Astrocyte (in vitro differentiated cells and primary cell): ENCODE measurements around the gene PLEKHG2. TPM values are rescaled to one million over a fixed set of nuclear protein-coding genes. Genes with fewer than 3 reads are reported as not detected.

Experiments
- DNase-seq: peaks from one replicate; pipeline ENCODE4 v3.0.0-alpha.2; 2010; ENCODE audit warnings: low read depth
- FAIRE-seq: peaks from 2 replicates; lab custom pipeline; 2011; peaks lifted over from hg19 to GRCh38; lab: Jason Lieb, UNC
- H2AFZ ChIP-seq: 2 replicates; pipeline ENCODE4 v1.6.0; 2012; ENCODE audit warnings: low read depth, low read length, inconsistent platforms
- H3K27ac ChIP-seq: 2 replicates; pipeline ENCODE4 v1.5.1; 2011; ENCODE audit warnings: low read depth, low read length, inconsistent platforms
- H3K27me3 ChIP-seq: 2 replicates; pipeline ENCODE4 v1.6.0; 2011; ENCODE audit warnings: low read length, inconsistent platforms; ENCODE audit not compliant: insufficient read depth
- H3K36me3 ChIP-seq: 2 replicates; pipeline ENCODE4 v1.5.1; 2011; ENCODE audit warnings: low read length, inconsistent platforms; ENCODE audit not compliant: insufficient read depth
- H3K4me1 ChIP-seq: 2 replicates; pipeline ENCODE4 v1.5.1; 2011; ENCODE audit warnings: low read length, inconsistent platforms; ENCODE audit not compliant: insufficient read depth
- H3K4me2 ChIP-seq: 2 replicates; pipeline ENCODE4 v1.6.0; 2012; ENCODE audit warnings: low read length, inconsistent platforms
- H3K4me3 ChIP-seq: 2 replicates; pipeline ENCODE4 v1.5.1; 2011; ENCODE audit warnings: low read depth, mild to moderate bottlenecking, low read length, inconsistent platforms; ENCODE audit not compliant: insufficient read depth
- H3K79me2 ChIP-seq: 2 replicates; pipeline ENCODE4 v1.6.0; 2012; ENCODE audit warnings: mild to moderate bottlenecking, low read length, inconsistent platforms; ENCODE audit not compliant: insufficient read depth
- H3K9ac ChIP-seq: 2 replicates; pipeline ENCODE4 v1.6.0; 2012; ENCODE audit warnings: mild to moderate bottlenecking, low read length, inconsistent platforms
- H3K9me3 ChIP-seq: 2 replicates; pipeline ENCODE4 v1.5.1; 2012; ENCODE audit warnings: low read depth, mild to moderate bottlenecking, low read length, inconsistent platforms; ENCODE audit not compliant: insufficient read depth
- H4K20me1 ChIP-seq: 2 replicates; pipeline ENCODE4 v1.6.0; 2012; ENCODE audit warnings: low read length, inconsistent platforms; ENCODE audit not compliant: insufficient read depth
- H3K27ac Mint-ChIP-seq: one replicate; pipeline ENCODE4 v1.8.0; 2021; ENCODE audit warnings: mild to moderate bottlenecking, mixed read lengths; ENCODE audit not compliant: unreplicated experiment
- H3K27me3 Mint-ChIP-seq: one replicate; pipeline ENCODE4 v1.8.0; 2021; ENCODE audit warnings: low read depth, mixed read lengths; ENCODE audit not compliant: unreplicated experiment
- H3K36me3 Mint-ChIP-seq: one replicate; pipeline ENCODE4 v1.8.0; 2021; ENCODE audit warnings: low read depth, mixed read lengths; ENCODE audit not compliant: unreplicated experiment
- H3K4me1 Mint-ChIP-seq: one replicate; pipeline ENCODE4 v1.8.0; 2021; ENCODE audit warnings: low read depth, mixed read lengths; ENCODE audit not compliant: unreplicated experiment
- H3K4me3 Mint-ChIP-seq: one replicate; pipeline ENCODE4 v1.8.0; 2021; ENCODE audit warnings: mild to moderate bottlenecking, moderate library complexity, mixed read lengths; ENCODE audit not compliant: unreplicated experiment
- H3K9me3 Mint-ChIP-seq: one replicate; pipeline ENCODE4 v1.8.0; 2021; ENCODE audit warnings: mild to moderate bottlenecking, mixed read lengths; ENCODE audit not compliant: unreplicated experiment
- EZH2 ChIP-seq: IDR thresholded peaks from 2 replicates; pipeline ENCODE4 v1.6.1; 2012; ENCODE audit warnings: mild to moderate bottlenecking, low read length, inconsistent platforms; ENCODE audit not compliant: insufficient read depth
- total RNA-seq: library from RNA; stranded (reverse); gene quantifications from 2 replicates; pipeline ENCODE4 v1.2.1, GENCODE V29; 2021
- TF ChIP-seq, protein P1 (sequence below): IDR thresholded peaks from 2 replicates; pipeline ENCODE4 v1.5.1; 2011; ENCODE audit warnings: low read depth, mild to moderate bottlenecking, inconsistent platforms, low read length, moderate library complexity; ENCODE audit not compliant: insufficient read depth

The PLEKHG2 gene
- total RNA-seq, 1 donor from 2014 or later = 102 TPM

DNA sequence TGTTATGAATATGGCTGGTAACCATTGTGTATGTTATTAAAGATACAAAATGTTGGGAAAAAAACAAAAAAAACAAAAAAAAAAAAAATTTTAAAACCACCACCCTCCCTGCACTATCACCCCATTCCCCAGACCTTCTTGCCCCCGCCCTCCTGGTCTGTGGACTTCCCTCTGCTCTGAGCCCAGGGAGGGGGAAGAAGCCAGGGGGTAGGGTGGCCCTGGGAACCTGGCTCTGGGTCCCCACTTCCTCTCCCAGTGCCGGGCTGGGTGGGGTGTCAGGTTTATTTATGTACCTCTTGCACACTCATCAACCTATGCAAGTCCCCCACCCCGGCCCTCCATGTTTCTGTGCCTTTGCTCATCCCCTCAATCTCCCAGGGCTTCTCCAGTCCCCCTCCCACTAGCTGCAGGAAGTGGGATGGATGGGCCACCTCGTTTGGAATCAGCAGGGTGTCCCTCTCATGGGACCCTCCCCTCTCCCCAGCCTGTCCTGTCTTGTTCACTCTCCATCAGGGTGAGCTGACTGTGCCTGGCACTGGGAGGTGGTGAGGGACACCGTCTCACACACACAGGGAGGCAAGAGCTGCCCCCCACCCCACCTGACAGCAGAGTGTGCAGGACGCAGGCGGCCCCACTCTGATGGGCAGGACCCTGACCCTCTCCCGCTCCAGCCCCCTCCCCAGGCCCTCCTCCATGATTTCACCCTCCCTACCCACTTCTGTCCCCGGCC is 27.5 kb upstream of the PLEKHG2 start:
- H3K4me2 ChIP-seq = no peak overlapping the region
- no peak overlapping the region for H3K4me3 ChIP-seq
- DNase-seq (no peak), FAIRE-seq (no peak)
- H3K36me3 ChIP-seq = peaks cover 35% of the 10 kb centered on the region
- H3K9ac ChIP-seq = no peak overlapping the region
- H3K27ac ChIP-seq = no peak overlapping the region
- peaks cover 21% of the 10 kb centered on the region for H3K4me1 Mint-ChIP-seq
- H3K79me2 ChIP-seq = peaks cover 18% of the 10 kb centered on the region
- TF ChIP-seq EZH2 = no peak
- TF ChIP-seq, protein P1, sequence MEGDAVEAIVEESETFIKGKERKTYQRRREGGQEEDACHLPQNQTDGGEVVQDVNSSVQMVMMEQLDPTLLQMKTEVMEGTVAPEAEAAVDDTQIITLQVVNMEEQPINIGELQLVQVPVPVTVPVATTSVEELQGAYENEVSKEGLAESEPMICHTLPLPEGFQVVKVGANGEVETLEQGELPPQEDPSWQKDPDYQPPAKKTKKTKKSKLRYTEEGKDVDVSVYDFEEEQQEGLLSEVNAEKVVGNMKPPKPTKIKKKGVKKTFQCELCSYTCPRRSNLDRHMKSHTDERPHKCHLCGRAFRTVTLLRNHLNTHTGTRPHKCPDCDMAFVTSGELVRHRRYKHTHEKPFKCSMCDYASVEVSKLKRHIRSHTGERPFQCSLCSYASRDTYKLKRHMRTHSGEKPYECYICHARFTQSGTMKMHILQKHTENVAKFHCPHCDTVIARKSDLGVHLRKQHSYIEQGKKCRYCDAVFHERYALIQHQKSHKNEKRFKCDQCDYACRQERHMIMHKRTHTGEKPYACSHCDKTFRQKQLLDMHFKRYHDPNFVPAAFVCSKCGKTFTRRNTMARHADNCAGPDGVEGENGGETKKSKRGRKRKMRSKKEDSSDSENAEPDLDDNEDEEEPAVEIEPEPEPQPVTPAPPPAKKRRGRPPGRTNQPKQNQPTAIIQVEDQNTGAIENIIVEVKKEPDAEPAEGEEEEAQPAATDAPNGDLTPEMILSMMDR = no peak
- peak overlapping the region; percentile 34 for H3K27ac Mint-ChIP-seq
- no peak overlapping the region for H3K4me3 Mint-ChIP-seq
- H3K9me3 ChIP-seq = no peaks in the 10 kb centered on the region
- H2AFZ ChIP-seq = no peak overlapping the region
- H3K4me1 ChIP-seq = peaks cover 5% of the 10 kb centered on the region
- no peaks in the 10 kb centered on the region for H3K27me3 ChIP-seq
- H4K20me1 ChIP-seq = peaks cover 11% of the 10 kb centered on the region
- no peaks in the 10 kb centered on the region for H3K9me3 Mint-ChIP-seq
- H3K27me3 Mint-ChIP-seq = no peaks in the 10 kb centered on the region
- H3K36me3 Mint-ChIP-seq = peaks cover 23% of the 10 kb centered on the region

DNA sequence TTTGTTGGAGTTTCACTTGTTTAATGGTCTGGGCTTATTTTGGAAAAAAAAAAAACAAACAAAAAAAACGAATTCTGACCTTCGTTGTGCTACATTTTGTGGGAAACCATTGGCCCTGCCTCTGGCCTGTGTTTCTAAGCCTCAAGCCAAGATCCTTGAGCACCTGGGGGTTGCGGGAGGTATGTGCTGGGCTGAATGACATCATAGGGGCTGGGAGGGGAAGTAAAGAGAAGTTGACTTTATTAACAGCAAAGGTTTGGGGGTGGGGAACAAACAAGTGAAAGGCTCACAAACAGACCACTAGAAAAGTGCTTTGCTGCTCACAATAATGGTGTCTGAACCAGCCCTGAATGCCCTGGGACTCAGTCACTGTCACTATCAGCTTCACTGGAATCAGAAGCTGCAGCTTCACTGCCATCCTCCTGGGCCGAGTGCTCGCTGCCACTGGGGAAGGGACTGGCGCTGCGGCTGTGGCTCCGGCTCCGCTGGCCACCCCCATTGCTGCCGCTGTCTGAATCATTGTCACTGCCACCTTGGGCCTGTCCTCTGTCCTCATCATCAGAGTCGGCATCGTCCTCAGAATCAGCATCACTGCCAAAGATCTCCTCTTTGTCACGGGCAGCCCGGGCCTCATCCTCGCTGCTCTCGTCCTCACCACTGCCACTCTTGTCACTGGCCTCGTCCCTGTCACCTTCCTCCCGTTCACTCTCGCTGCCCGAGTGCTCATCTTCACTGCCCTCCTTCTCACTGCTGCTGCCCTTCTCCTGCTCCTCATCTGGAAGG is 26.6 kb upstream of the PLEKHG2 start:
- Mint-ChIP-seq H3K36me3 (peaks cover 23% of the 10 kb centered on the region), H3K9me3 (no peaks in the 10 kb centered on the region), H3K27ac (peak overlapping the region; percentile 47), H3K4me1 (peaks cover 21% of the 10 kb centered on the region), H3K4me3 (no peak overlapping the region), H3K27me3 (no peaks in the 10 kb centered on the region)
- H3K9me3 ChIP-seq = no peaks in the 10 kb centered on the region
- peaks cover 31% of the 10 kb centered on the region for H3K36me3 ChIP-seq
- FAIRE-seq (no peak), DNase-seq (no peak)
- H3K27ac ChIP-seq = no peak overlapping the region
- no peak overlapping the region for H2AFZ ChIP-seq
- H3K79me2 ChIP-seq = peaks cover 25% of the 10 kb centered on the region
- H4K20me1 ChIP-seq = peaks cover 11% of the 10 kb centered on the region
- H3K27me3 ChIP-seq = no peaks in the 10 kb centered on the region
- H3K4me1 ChIP-seq = peaks cover 11% of the 10 kb centered on the region
- no peak overlapping the region for H3K4me2 ChIP-seq
- no peak for TF ChIP-seq EZH2
- TF ChIP-seq, protein P1 = no peak
- H3K4me3 ChIP-seq = no peak overlapping the region
- no peak overlapping the region for H3K9ac ChIP-seq

DNA sequence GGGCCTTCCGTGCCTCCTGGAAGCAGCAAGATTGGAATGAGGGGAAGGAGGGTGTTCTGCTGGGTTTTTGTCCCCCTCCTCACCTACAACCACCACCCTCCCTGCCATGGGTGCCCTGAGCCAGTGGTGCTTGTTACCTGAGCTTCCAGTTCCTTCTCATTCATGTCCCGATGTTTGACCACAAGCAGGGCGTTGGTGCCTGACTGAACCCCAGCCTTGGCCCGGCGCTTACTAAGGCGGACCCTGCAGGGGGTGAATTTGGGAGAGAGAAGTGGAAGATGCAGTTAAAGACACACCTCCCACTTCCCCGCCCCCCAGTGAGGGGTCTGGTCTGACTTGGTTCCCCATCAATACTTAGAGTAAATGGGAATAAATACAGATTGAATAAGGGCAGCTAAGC is 25.9 kb upstream of the PLEKHG2 start:
- Mint-ChIP-seq H3K4me1 (peaks cover 17% of the 10 kb centered on the region), H3K27ac (peak overlapping the region; percentile 53), H3K27me3 (no peaks in the 10 kb centered on the region), H3K4me3 (no peak overlapping the region), H3K36me3 (peaks cover 15% of the 10 kb centered on the region), H3K9me3 (no peaks in the 10 kb centered on the region)
- Histone ChIP-seq H3K79me2 (peaks cover 27% of the 10 kb centered on the region), H3K4me3 (no peak overlapping the region), H3K27me3 (no peaks in the 10 kb centered on the region), H4K20me1 (peaks cover 11% of the 10 kb centered on the region), H3K9me3 (no peaks in the 10 kb centered on the region), H3K36me3 (peaks cover 27% of the 10 kb centered on the region), H3K4me1 (peaks cover 11% of the 10 kb centered on the region), H3K27ac (no peak overlapping the region), H3K9ac (no peak overlapping the region), H3K4me2 (no peak overlapping the region), H2AFZ (no peak overlapping the region)
- FAIRE-seq (no peak), DNase-seq (no peak)
- TF ChIP-seq, protein P1 = no peak
- no peak for TF ChIP-seq EZH2
